GM12874 (cell line): Measurements from ENCODE around the gene TYSND1.

Source experiments
- CTCF ChIP-seq: IDR thresholded peaks from 2 replicates; pipeline ENCODE4 v1.5.1; 2011; ENCODE audit warnings: low read depth, mild to moderate bottlenecking, control low read depth, low read length, moderate library complexity; ENCODE audit not compliant: insufficient read depth

TYSND1 gene

GRCh38 chr10:70162892-70163201 is 16.3 kb upstream of the TYSND1 start:
- TF ChIP-seq CTCF: no peak

- TF ChIP-seq CTCF: no peak
Measured at GRCh38 chr10:70162151-70162891, 15.8 kb upstream of the TYSND1 start.

- no peak for TF ChIP-seq CTCF
Measured at GRCh38 chr10:70160798-70161197, 14.3 kb upstream of the TYSND1 start.

- no peak for TF ChIP-seq CTCF
Measured at GRCh38 chr10:70158113-70158512, 11.6 kb upstream of the TYSND1 start.

- TF ChIP-seq CTCF: no peak
Measured at GRCh38 chr10:70155255-70155838, 8.8 kb upstream of the TYSND1 start.

- TF ChIP-seq CTCF: no peak
Measured at GRCh38 chr10:70148516-70148915, 2.0 kb upstream of the TYSND1 start.

GRCh38 chr10:70147259-70147625 is 742 bp upstream of the TYSND1 start:
- TF ChIP-seq CTCF: no peak
